ENCODE results near the gene ASB6. TPM values are rescaled to one million over a fixed set of nuclear protein-coding genes. Genes with fewer than 3 reads are reported as not detected.

Gene ASB6
- total RNA-seq, result 24.8 and 27.7 TPM in 2 replicates
- total RNA-seq (2013), result 13.2 TPM
- 18.6 and 27.9 TPM in 2 replicates for polyA plus RNA-seq
- 11.2 and 15.6 TPM in 2 replicates for polyA minus RNA-seq

DNA sequence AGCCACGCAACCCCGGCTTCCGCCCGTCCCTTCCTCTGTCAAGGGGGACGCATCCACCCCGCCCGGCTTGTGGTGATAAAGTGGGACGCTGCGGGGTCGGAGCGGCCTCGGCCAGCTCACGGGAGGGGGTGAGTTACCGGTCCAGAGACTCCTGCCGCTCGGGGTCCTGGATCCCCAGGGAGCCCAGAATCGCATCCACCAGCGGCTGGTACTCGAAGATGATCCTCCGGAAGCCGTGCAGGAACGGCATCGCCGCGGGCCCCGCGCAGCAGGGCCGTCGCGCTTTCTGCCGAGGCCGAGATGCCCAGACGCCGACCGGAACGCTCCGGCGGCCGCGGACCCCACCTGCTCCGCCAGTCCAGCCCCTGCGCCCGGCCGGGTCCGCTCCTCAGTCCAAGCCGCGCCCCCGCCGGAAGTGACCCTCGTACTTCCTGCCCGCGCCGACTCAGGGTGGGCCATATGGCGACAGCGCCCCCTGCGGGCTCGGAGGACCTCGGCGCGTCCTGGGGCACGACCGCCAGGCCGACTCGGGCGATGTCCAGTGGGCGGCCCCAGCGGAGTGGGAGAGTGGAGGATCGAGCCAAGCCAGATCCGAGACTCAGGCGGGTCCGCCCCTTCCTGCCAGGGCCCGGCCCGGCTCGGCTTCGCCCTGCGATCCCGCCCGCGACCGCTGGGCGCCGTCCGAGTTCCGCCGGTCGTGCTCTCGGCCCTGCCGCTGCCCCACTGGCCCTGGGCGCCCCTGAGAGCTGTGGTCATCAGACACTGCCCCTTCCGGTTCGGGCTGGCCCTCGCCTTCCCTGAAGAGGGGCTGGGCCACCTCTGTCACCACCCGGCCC is at the start of gene ASB6:
ASB6 (minus strand) TSS at position 402 of the 836 bp plus-strand sequence; CDS start at position 250, 152 bp downstream.
- peaks cover 26% of the 10 kb centered on the region for H3K4me1 Mint-ChIP-seq
- H3K4me2 ChIP-seq (replicated peaks; ENCODE audit: low read depth, low read length, poor library complexity, severe bottlenecking), result peak within 1 kb of the TSS; percentile 99
- peak within 1 kb of the TSS; percentile 89 for H3K9ac ChIP-seq (ENCODE audit: low read length)
- DNase-seq, result peak; percentile 96
- H3K36me3 ChIP-seq (replicated peaks in 1 of 2; ENCODE audit: control extremely low read depth in 1 of 2, control insufficient read depth in 1 of 2, extremely low read depth in 1 of 2, insufficient read depth in 2 of 2, low read length in 1 of 2), result peaks cover 2 to 26% of the 10 kb centered on the region in 2 experiments
- POLR2A ChIA-PET, result no interaction called here
- H3K9me3 Mint-ChIP-seq (ENCODE audit: insufficient read depth), result no peaks in the 10 kb centered on the region
- TF ChIP-seq, protein P1, sequence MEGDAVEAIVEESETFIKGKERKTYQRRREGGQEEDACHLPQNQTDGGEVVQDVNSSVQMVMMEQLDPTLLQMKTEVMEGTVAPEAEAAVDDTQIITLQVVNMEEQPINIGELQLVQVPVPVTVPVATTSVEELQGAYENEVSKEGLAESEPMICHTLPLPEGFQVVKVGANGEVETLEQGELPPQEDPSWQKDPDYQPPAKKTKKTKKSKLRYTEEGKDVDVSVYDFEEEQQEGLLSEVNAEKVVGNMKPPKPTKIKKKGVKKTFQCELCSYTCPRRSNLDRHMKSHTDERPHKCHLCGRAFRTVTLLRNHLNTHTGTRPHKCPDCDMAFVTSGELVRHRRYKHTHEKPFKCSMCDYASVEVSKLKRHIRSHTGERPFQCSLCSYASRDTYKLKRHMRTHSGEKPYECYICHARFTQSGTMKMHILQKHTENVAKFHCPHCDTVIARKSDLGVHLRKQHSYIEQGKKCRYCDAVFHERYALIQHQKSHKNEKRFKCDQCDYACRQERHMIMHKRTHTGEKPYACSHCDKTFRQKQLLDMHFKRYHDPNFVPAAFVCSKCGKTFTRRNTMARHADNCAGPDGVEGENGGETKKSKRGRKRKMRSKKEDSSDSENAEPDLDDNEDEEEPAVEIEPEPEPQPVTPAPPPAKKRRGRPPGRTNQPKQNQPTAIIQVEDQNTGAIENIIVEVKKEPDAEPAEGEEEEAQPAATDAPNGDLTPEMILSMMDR (IDR thresholded peaks at IDR 0.05), result peak; percentile 100
- TF ChIP-seq EZH2 (IDR thresholded peaks at IDR 0.05; ENCODE audit: borderline replicate concordance, insufficient read depth, low read depth, low read length, poor library complexity, severe bottlenecking), result no peak
- ATAC-seq (ENCODE audit: low read depth), result peak; percentile 95
- intact Hi-C loops (cut with micrococcal nuclease), result loop anchor here (1.0 to 5.0 kb wide), 7 partner anchors 16 to 532 kb away; partner anchors contain the start of genes C9orf78, CRAT, NTMT1 and TOR1A
- H4K20me1 ChIP-seq (ENCODE audit: control insufficient read depth, insufficient read depth, low read length, poor library complexity, severe bottlenecking), result peaks cover 38% of the 10 kb centered on the region
- H3K27me3 Mint-ChIP-seq, result no peaks in the 10 kb centered on the region
- peak within 1 kb of the TSS; percentile 92 for H2AFZ ChIP-seq (ENCODE audit: insufficient read depth, low read depth, low read length, poor library complexity, severe bottlenecking)
- no peaks in the 10 kb centered on the region for H3K27me3 ChIP-seq (replicated peaks in 1 of 4; ENCODE audit: control extremely low read depth in 1 of 4, control insufficient read depth in 3 of 4, insufficient read depth in 4 of 4, low read length in 3 of 4)
- WGBS (ENCODE audit: insufficient coverage), result under 1% methylated on average over 92 of the region's 93 CpGs
- peak within 1 kb of the TSS; percentile 91 for H3K27ac Mint-ChIP-seq
- H3K9me3 ChIP-seq (ENCODE audit: control extremely low read depth in 1 of 3, control insufficient read depth in 2 of 3, insufficient read depth in 1 of 3, low read length in 2 of 3), result peaks cover 0 to 5% (median 0%) of the 10 kb centered on the region in 3 donors
- H3K4me3 Mint-ChIP-seq, result peak within 1 kb of the TSS; percentile 87
- peak within 1 kb of the TSS; percentile 54 to 86 for H3K27ac ChIP-seq (ENCODE audit: low read length in 2 of 2)
- CTCF ChIA-PET, result interaction anchor here (1.0 to 6.2 kb wide), 8 partner anchors 16 to 510 kb away, joined by 3 to 66 read pairs (median 5); partner anchors contain the start of gene NTMT1
- peaks cover 29% of the 10 kb centered on the region for H3K79me2 ChIP-seq (ENCODE audit: control insufficient read depth, insufficient read depth, low read length)
- peaks cover 12 to 17% of the 10 kb centered on the region in 2 donors for H3K4me1 ChIP-seq (ENCODE audit: control insufficient read depth in 2 of 2, insufficient read depth in 2 of 2, low read length in 2 of 2)
- H3K4me3 ChIP-seq (ENCODE audit: control extremely low read depth in 1 of 5, extremely low read depth in 1 of 5, insufficient read depth in 1 of 5, low read depth in 2 of 5, low read length in 4 of 5), result peak within 1 kb of the TSS; percentile 61 to 91 (median 84)
